Fibroblast of lung (primary cell): ENCODE results near the gene KRT4.

Source experiments
- CTCF ChIP-seq, 2 donors: IDR thresholded peaks in 1 of 2; conservative IDR thresholded peaks in 1 of 2; 1 replicate in 1 of 2; 2 replicates in 1 of 2; pipeline ENCODE4 v1.5.1; 2011 to 2012; ENCODE audit warnings: low read length in 2 of 2, control low read depth in 1 of 2, inconsistent platforms in 1 of 2, low read depth in 1 of 2, mild to moderate bottlenecking in 1 of 2
- EZH2 ChIP-seq: IDR thresholded peaks from 2 replicates; pipeline ENCODE4 v1.5.1; 2012; ENCODE audit warnings: low read length, control low read depth, mild to moderate bottlenecking; ENCODE audit errors: missing control alignments

- no peak for TF ChIP-seq CTCF (conservative IDR thresholded peaks at IDR 0.05 in 1 of 2, IDR thresholded peaks at IDR 0.05 in 1 of 2; ENCODE audit: low read depth in 1 of 2, low read length in 2 of 2)
- TF ChIP-seq EZH2: no peak
Measured at GRCh38 chr12:52849511-52849910, 35.6 kb upstream of the KRT4 start.
